K562 (cell line): ENCODE data around the gene UBE2Q1. TPM values are rescaled to one million over a fixed set of nuclear protein-coding genes. Genes with fewer than 3 reads are reported as not detected.

Source experiments
- ATAC-seq: fragments of 200-7000 bp; cut with Tn5 transposase; 3 replicates; pipeline ENCODE4 v1.9.1; 2020; ENCODE audit warnings: moderate library complexity
- BruUV-seq: library from RNA; stranded (reverse); fragments of 400-500 nt; replicated peaks from 2 replicates; lab custom pipeline; 2021; lab: Mats Ljungman, UMichigan
- CTCF ChIA-PET: fragments of 300-600 bp; formaldehyde crosslinking; extraction: SDS; loops from one replicate; lab custom pipeline; 2021; ENCODE audit warnings: low intra/inter-chr PET ratio; lab: Yijun Ruan, JAX
- POLR2A ChIA-PET: fragments of 300-600, 350-650 bp; sonication (Branson Sonifier 250); formaldehyde crosslinking; extraction: SDS; loops from one replicate; lab custom pipeline; 2021; ENCODE audit warnings: antibody characterized with exemption, inconsistent platforms; lab: Yijun Ruan, JAX
- DNase-seq, 4 experiments: peaks; one replicate each; pipeline versions ENCODE4 v3.0.0 to v3.0.0-alpha.2; 2011 to 2018; ENCODE audit warnings: low spot score in 3 of 4, mixed read lengths in 3 of 4; ENCODE audit errors: extremely low read depth in 1 of 4
- FAIRE-seq: peaks from 2 replicates; lab custom pipeline; 2011; peaks lifted over from hg19 to GRCh38; lab: Jason Lieb, UNC
- H2AFZ ChIP-seq: 2 replicates; pipeline ENCODE4 v1.6.0; 2011; ENCODE audit warnings: low read depth, low read length, control low read depth, inconsistent platforms
- H3K27ac ChIP-seq: fragments of 200-600 bp; 3 replicates; pipeline ENCODE4 v1.8.0; 2011; ENCODE audit warnings: low read depth, mild to moderate bottlenecking, control low read depth, inconsistent platforms, low read length, moderate library complexity, mixed read lengths; ENCODE audit errors: extremely low read depth
- H3K27me3 ChIP-seq, 2 experiments: fragments of 300-600 bp in 1 of 2; 2 replicates in 1 of 2; 3 replicates in 1 of 2; pipeline versions ENCODE4 v1.6.0 to v1.8.0; 2011; ENCODE audit warnings: inconsistent platforms in 2 of 2, low read length in 2 of 2, mild to moderate bottlenecking in 1 of 2, mixed read lengths in 1 of 2, moderate library complexity in 1 of 2; ENCODE audit not compliant: control insufficient read depth in 2 of 2, insufficient read depth in 2 of 2
- H3K36me3 ChIP-seq: fragments of 300-600 bp; 3 replicates; pipeline ENCODE4 v1.8.0; 2011; ENCODE audit warnings: mild to moderate bottlenecking, low read length, inconsistent platforms; ENCODE audit not compliant: control insufficient read depth, insufficient read depth
- H3K4me1 ChIP-seq, 2 experiments: fragments of 200-600 bp in 1 of 2; replicated peaks in 1 of 2; 2 replicates in 1 of 2; 3 replicates in 1 of 2; pipeline versions ENCODE4 v1.5.1 to v1.8.0; 2011; ENCODE audit warnings: inconsistent platforms in 2 of 2, low read length in 2 of 2, mild to moderate bottlenecking in 1 of 2, mixed read lengths in 1 of 2, moderate library complexity in 1 of 2; ENCODE audit not compliant: control insufficient read depth in 2 of 2, insufficient read depth in 2 of 2
- H3K4me2 ChIP-seq: 2 replicates; pipeline ENCODE4 v1.6.1; 2011; ENCODE audit warnings: low read length, control low read depth, inconsistent platforms, mixed read lengths; ENCODE audit not compliant: insufficient read depth
- H3K4me3 ChIP-seq: fragments of 200-600 bp; sonication (generic), shearing (Covaris generic); 2 replicates; pipeline ENCODE4 v1.5.1; 2016; ENCODE audit warnings: control low read depth, inconsistent platforms
- H3K79me2 ChIP-seq: fragments of 200-600 bp; 3 replicates; pipeline ENCODE4 v1.8.0; 2011; ENCODE audit warnings: low read length, inconsistent platforms; ENCODE audit not compliant: control insufficient read depth, insufficient read depth
- H3K9ac ChIP-seq, 2 experiments: 2 replicates each; pipeline versions ENCODE4 v1.6.0 to v1.6.1; 2011; ENCODE audit warnings: low read depth in 2 of 2, low read length in 2 of 2, control low read depth in 1 of 2, inconsistent platforms in 1 of 2, mild to moderate bottlenecking in 1 of 2, mixed read lengths in 1 of 2; ENCODE audit not compliant: insufficient read depth in 1 of 2
- H3K9me1 ChIP-seq: one replicate; pipeline ENCODE4 v1.6.0; 2011; ENCODE audit warnings: inconsistent platforms, mild to moderate bottlenecking, low read length, moderate library complexity; ENCODE audit not compliant: control insufficient read depth, insufficient read depth
- H3K9me3 ChIP-seq: replicated peaks from 2 replicates; pipeline ENCODE4 v1.5.1; 2011; ENCODE audit warnings: low read depth, low read length, inconsistent platforms; ENCODE audit not compliant: control insufficient read depth, insufficient read depth
- H4K20me1 ChIP-seq: replicated peaks from 2 replicates; pipeline ENCODE4 v1.6.1; 2011; ENCODE audit warnings: low read length, inconsistent platforms, mixed read lengths; ENCODE audit not compliant: control insufficient read depth, insufficient read depth
- ESRRB ChIP-seq: fragments of 250-450 bp; sonication (Bioruptor Pico); IDR thresholded peaks from 2 replicates; pipeline ENCODE4 v1.5.0; 2020; ENCODE audit warnings: mild to moderate bottlenecking, moderate library complexity, borderline replicate concordance
- FOXA3 ChIP-seq, 2 experiments: fragments of 450-650 bp in 1 of 2; sonication (generic) in 1 of 2; formaldehyde crosslinking; IDR thresholded peaks in 1 of 2; conservative IDR thresholded peaks in 1 of 2; 2 replicates each; pipeline versions ENCODE4 v1.4.0 to v1.8.0; 2020 to 2022; ENCODE audit warnings: mild to moderate bottlenecking in 2 of 2, missing genetic modification reagents in 1 of 2
- MYNN ChIP-seq, 2 experiments: sonication (generic); formaldehyde crosslinking in 1 of 2; IDR thresholded peaks; 2 replicates each; pipeline versions ENCODE4 v1.5.0 to v1.6.1; 2016 to 2020; ENCODE audit warnings: antibody characterized with exemption in 1 of 2, missing genetic modification reagents in 1 of 2
- SREBF2 ChIP-seq: sonication (generic); formaldehyde crosslinking; IDR thresholded peaks from 2 replicates; pipeline ENCODE4 v1.4.0; 2020; ENCODE audit warnings: mild to moderate bottlenecking, missing genetic modification reagents
- THRAP3 ChIP-seq: fragments of 450-650 bp; IDR thresholded peaks from 2 replicates; pipeline ENCODE4 v1.6.1; 2016; ENCODE audit warnings: mild to moderate bottlenecking, inconsistent platforms, borderline replicate concordance
- WHSC1 ChIP-seq: IDR thresholded peaks from one replicate; pipeline ENCODE4 v1.6.1; 2012; ENCODE audit warnings: low read length, control low read depth, inconsistent platforms
- ZBTB12 ChIP-seq: fragments of 250-450 bp; sonication (Bioruptor Pico); IDR thresholded peaks from 2 replicates; pipeline ENCODE4 v1.4.0; 2020
- ZFP36 ChIP-seq: fragments of 150-350 bp; IDR thresholded peaks from 2 replicates; pipeline ENCODE4 v1.6.1; 2018; ENCODE audit warnings: low read length, low read depth; ENCODE audit not compliant: partially characterized antibody
- WGBS: fragments of 100-300 bp; shearing (Covaris generic); methylation state at CpG from one replicate; pipeline ENCODE4 v1.1.6; 2016; ENCODE audit warnings: low coverage, mixed read lengths; ENCODE audit not compliant: insufficient coverage; ENCODE audit errors: missing lambda C conversion rate; 5-methylcytosine and 5-hydroxymethylcytosine counted together
- in situ Hi-C: fragments of 300-500 bp; cut with MboI; formaldehyde crosslinking; loops from 4 replicates; pipeline ENCODE4 v1.15.0; 2018; ENCODE audit warnings: inconsistent platforms, mixed read lengths
- intact Hi-C: fragments of 100-400 bp; cut with micrococcal nuclease; formaldehyde crosslinking; loops from 2 replicates; pipeline ENCODE4 v1.14.2; 2022
- polyA plus RNA-seq, 8 experiments: library from polyadenylated mRNA; depleted of rRNA in 4 of 8; stranded (reverse) in 5 of 8; unstranded in 3 of 8; fragments of >200 nt; fragmentation: Nextera tagmentation in 2 of 8; fragmentation: Illumina TruSeq in 1 of 8; extraction: Ambion mirVana in 2 of 8; extraction: Trizol in 1 of 8; gene quantifications; 2 replicates each; pipeline versions ENCODE4 v1.2.1 to v1.2.3, GENCODE V29; 2011 to 2014; ENCODE audit warnings: inconsistent platforms in 1 of 8, missing spikeins in 1 of 8
- total RNA-seq, 7 experiments: library from RNA; depleted of rRNA in 6 of 7; stranded (reverse); fragments of >200 nt in 6 of 7; fragmentation: Illumina TruSeq in 2 of 7; extraction: Trizol in 2 of 7; gene quantifications; 2 replicates each; pipeline versions ENCODE4 v1.2.1 to v1.2.3, GENCODE V29; 2011 to 2021; ENCODE audit warnings: low replicate concordance in 1 of 7
- TF ChIP-seq, protein P1 (sequence below), 2 experiments: fragments of 450-650 bp in 1 of 2; sonication (generic) in 1 of 2; formaldehyde crosslinking in 1 of 2; IDR thresholded peaks; 2 replicates each; pipeline versions ENCODE4 v1.7.1 to v1.9.0; 2016 to 2022; ENCODE audit warnings: inconsistent platforms in 1 of 2, mild to moderate bottlenecking in 1 of 2, missing genetic modification reagents in 1 of 2

UBE2Q1 gene
- total and polyA plus RNA-seq, 9 of the 15 experiments (the other 6 are each of a cell fraction or from before 2014, with no cell fraction given) = 8.0 to 58.8 (median 27.6) TPM

DNA sequence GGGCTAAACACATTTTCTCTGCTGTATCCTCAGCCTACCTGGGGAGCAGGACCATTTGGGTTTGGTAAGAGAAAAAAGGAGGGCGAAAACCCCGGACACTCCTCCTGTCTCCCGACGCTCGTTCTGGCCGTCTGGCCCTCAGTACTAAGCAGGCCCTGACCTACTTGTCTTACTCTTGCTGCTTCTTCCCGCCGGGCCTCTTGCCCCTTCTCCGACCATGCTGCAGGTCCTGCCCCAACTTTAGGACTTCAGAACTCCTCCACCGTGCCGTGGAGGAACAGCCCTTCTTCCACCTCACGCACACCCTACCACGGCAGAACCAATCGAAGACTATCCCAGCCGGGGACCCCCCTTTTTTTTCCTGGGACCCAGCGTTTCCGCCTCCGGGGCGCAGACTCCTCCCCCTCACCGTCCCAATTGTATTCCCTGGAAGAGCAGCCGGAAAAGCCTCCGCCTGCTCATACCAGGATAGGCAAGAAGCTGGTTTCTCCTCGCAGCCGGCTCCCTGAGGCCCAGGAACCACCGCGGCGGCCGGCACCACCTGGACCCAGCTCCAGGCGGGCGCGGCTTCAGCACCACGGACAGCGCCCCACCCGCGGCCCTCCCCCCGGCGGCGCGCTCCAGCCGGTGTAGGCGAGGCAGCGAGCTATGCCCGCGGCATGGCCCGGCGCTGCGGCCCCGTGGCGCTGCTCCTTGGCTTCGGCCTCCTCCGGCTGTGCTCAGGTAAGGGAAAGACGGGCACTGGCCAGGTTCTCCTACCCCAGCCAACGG, 9.1 kb upstream of the UBE2Q1 start, which contains the start of gene CHRNB2:
Gene CHRNB2, plus strand, starts transcription at position 393 of the 771 bp plus-strand sequence. Its CDS starts 267 bp downstream, at position 660.
- DNase-seq (peak; percentile 72 to 95 (median 92)), FAIRE-seq (no peak), ATAC-seq (peak; percentile 100)
- CTCF ChIA-PET = interaction anchor here (0.5 kb wide), 1 partner anchor 113 kb away, joined by 3 read pairs; no protein-coding TSS in a partner anchor
- no peak within 1 kb of the TSS for H2AFZ ChIP-seq
- in situ Hi-C loops (no loop called here), intact Hi-C loops (no loop called here)
- 0 out of 4 replicates have a peak within 1 kb of the TSS, but pooled peaks of 1 of the 2 experiments have one; percentile 32 for H3K9ac ChIP-seq
- H3K27ac ChIP-seq = no peak within 1 kb of the TSS
- no peaks in the 10 kb centered on the region; the same call in none of the 2 replicates for H4K20me1 ChIP-seq
- no peaks in the 10 kb centered on the region for H3K9me1 ChIP-seq
- peaks cover 27 to 82% of the 10 kb centered on the region in 2 experiments; a peak in 4 of 5 replicates for H3K27me3 ChIP-seq
- H3K36me3 ChIP-seq = no peaks in the 10 kb centered on the region
- WGBS = 2% methylated on average over 30 of the region's 53 CpGs
- no TSS peak for BruUV-seq
- H3K79me2 ChIP-seq = no peaks in the 10 kb centered on the region
- POLR2A ChIA-PET = interaction anchor here (0.6 to 2.3 kb wide), 5 partner anchors 10 to 504 kb away, joined by 3 to 11 read pairs (median 3); no protein-coding TSS in a partner anchor
- H3K9me3 ChIP-seq = no peaks in the 10 kb centered on the region
- H3K4me1 ChIP-seq = peaks cover 0 to 17% of the 10 kb centered on the region in 2 experiments; a peak in 2 of 5 replicates
- H3K4me2 ChIP-seq = no peak within 1 kb of the TSS
- no peak within 1 kb of the TSS for H3K4me3 ChIP-seq
- TF ChIP-seq THRAP3 = no peak
- TF ChIP-seq ZFP36 = no peak
- TF ChIP-seq ESRRB (CRISPR knock-in tag) = no peak
- TF ChIP-seq ZBTB12 (CRISPR knock-in tag) = no peak
- no peak for TF ChIP-seq MYNN (IDR thresholded peaks at IDR 0.05)
- TF ChIP-seq MYNN (CRISPR knock-in tag; IDR thresholded peaks at IDR 0.05) = no peak
- TF ChIP-seq SREBF2 (CRISPR knock-in tag) = no peak
- TF ChIP-seq FOXA3 (CRISPR knock-in tag; conservative IDR thresholded peaks at IDR 0.05 in 1 of 2, IDR thresholded peaks at IDR 0.05 in 1 of 2) = peak in 1 of 2 experiments; percentile 62; a peak in 1 of 4 replicates
- no peak for TF ChIP-seq WHSC1
- TF ChIP-seq, protein P1, sequence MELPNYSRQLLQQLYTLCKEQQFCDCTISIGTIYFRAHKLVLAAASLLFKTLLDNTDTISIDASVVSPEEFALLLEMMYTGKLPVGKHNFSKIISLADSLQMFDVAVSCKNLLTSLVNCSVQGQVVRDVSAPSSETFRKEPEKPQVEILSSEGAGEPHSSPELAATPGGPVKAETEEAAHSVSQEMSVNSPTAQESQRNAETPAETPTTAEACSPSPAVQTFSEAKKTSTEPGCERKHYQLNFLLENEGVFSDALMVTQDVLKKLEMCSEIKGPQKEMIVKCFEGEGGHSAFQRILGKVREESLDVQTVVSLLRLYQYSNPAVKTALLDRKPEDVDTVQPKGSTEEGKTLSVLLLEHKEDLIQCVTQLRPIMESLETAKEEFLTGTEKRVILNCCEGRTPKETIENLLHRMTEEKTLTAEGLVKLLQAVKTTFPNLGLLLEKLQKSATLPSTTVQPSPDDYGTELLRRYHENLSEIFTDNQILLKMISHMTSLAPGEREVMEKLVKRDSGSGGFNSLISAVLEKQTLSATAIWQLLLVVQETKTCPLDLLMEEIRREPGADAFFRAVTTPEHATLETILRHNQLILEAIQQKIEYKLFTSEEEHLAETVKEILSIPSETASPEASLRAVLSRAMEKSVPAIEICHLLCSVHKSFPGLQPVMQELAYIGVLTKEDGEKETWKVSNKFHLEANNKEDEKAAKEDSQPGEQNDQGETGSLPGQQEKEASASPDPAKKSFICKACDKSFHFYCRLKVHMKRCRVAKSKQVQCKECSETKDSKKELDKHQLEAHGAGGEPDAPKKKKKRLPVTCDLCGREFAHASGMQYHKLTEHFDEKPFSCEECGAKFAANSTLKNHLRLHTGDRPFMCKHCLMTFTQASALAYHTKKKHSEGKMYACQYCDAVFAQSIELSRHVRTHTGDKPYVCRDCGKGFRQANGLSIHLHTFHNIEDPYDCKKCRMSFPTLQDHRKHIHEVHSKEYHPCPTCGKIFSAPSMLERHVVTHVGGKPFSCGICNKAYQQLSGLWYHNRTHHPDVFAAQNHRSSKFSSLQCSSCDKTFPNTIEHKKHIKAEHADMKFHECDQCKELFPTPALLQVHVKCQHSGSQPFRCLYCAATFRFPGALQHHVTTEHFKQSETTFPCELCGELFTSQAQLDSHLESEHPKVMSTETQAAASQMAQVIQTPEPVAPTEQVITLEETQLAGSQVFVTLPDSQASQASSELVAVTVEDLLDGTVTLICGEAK (IDR thresholded peaks at IDR 0.05) = 0 out of 2 replicates have a peak, but pooled peaks have one; percentile 22
- TF ChIP-seq, protein P1 (CRISPR knock-in tag; IDR thresholded peaks at IDR 0.05) = 0 out of 2 replicates have a peak, but pooled peaks have one; percentile 36
